Muscle layer of duodenum (tissue), 2 donors: ENCODE results near the gene CXADR.
A peak's percentile ranks its signal among the peaks of the same experiment; 100 is the strongest.
"Not testable (repeated sequence)": the region's sequence is repeated elsewhere in the genome, so short reads cannot be mapped to it uniquely, and the experiment has no call there.

Experiments used
- H3K27ac ChIP-seq: one replicate; pipeline ENCODE4 v1.7.0; 2013; ENCODE audit warnings: mild to moderate bottlenecking, low read length
- H3K27me3 ChIP-seq: one replicate; pipeline ENCODE4 v1.7.0; 2013; ENCODE audit warnings: low read depth, mild to moderate bottlenecking, control low read depth, low read length
- H3K36me3 ChIP-seq, 2 donors: one replicate each; pipeline ENCODE4 v1.7.0; 2013; ENCODE audit warnings: low read length in 2 of 2, control low read depth in 1 of 2, mild to moderate bottlenecking in 1 of 2; ENCODE audit not compliant: insufficient read depth in 2 of 2, control insufficient read depth in 1 of 2
- H3K4me1 ChIP-seq, 2 donors: one replicate each; pipeline ENCODE4 v1.7.0; 2013; ENCODE audit warnings: low read length in 2 of 2, mild to moderate bottlenecking in 2 of 2, control low read depth in 1 of 2, moderate library complexity in 1 of 2; ENCODE audit not compliant: insufficient read depth in 2 of 2, control insufficient read depth in 1 of 2
- H3K4me3 ChIP-seq, 2 donors: one replicate each; pipeline ENCODE4 v1.7.0; 2013; ENCODE audit warnings: low read length in 2 of 2, low read depth in 1 of 2, mild to moderate bottlenecking in 1 of 2
- H3K9me3 ChIP-seq, 2 donors: one replicate each; pipeline ENCODE4 v1.7.0; 2013; ENCODE audit warnings: low read length in 2 of 2, control low read depth in 1 of 2, mild to moderate bottlenecking in 1 of 2; ENCODE audit not compliant: control insufficient read depth in 1 of 2
- donor health status: healthy.

The CXADR gene

DNA sequence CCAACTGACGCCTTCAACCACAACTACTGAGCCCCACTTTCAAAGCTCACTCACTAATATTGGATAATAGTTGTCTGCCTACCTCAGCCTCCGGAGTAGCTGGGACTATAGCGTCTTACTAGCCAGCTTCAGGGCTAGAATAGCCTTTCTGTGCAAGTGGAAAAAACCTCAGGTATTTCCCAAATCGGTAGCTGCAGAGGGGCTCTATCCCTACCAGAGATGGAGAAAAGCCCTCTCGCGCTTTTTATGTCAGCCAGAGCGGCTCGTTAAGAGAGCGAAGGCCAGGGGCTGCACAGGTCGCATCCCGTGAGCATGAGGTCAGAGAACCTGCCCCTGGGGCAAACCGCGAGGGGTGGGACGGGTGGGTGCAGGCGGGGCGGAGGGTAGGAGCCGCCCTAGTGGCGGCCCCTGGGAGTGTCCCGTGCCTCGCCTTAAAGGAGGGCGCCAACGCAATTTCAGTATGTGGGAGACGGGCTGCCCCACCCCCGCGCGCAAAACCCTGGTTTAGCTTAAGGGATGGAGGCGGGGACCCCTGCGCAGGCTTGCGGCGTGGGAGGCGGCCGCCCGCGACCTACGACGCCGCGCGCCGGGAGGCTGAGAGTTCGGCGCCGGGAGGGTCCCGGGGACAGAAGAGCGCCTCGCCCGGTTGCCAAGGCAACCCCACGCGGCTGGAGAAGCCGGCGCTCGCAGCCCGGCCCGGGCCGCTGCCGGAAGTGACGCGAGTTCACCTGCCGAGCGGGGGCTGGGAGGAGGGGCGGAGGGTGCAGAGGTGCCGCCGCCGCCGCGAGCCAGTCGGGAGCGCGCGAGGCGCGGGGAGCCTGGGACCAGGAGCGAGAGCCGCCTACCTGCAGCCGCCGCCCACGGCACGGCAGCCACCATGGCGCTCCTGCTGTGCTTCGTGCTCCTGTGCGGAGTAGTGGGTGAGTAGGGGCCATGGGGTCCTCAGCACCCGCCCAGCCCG is at the start of gene CXADR:
TSS of gene CXADR (plus strand) at position 791 of the 961 bp plus-strand sequence. CDS start at position 878, 87 bp downstream.
- no peaks in the 10 kb centered on the region for H3K9me3 ChIP-seq
- H3K4me3 ChIP-seq: peak within 1 kb of the TSS; percentile 72 to 90
- H3K36me3 ChIP-seq: no peaks in the 10 kb centered on the region
- peak within 1 kb of the TSS; percentile 86 for H3K27ac ChIP-seq
- H3K27me3 ChIP-seq: no peaks in the 10 kb centered on the region
- peaks cover 3 to 9% of the 10 kb centered on the region in 2 donors for H3K4me1 ChIP-seq

DNA sequence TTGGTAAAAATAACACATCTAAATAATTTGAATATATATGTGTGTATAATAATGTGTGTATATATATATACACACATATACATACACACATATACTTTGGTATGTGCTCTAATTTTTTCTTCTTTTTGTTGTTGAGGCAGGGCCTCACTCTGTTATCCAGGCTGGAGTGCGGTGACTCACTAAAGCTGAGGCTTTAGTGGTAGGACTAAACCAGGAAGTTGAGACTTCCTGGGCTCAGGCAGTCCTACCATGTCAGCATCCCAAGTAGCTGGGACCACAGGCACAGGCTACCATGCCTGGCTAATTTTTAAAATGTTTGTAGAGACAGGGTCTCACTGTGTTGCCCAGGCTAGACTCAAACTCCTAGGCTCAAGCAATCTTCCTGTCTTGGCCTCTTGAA is 46.7 kb upstream of the CXADR start:
- Histone ChIP-seq H3K36me3 (no peaks in the 10 kb centered on the region), H3K27me3 (no peaks in the 10 kb centered on the region), H3K4me1 (peaks cover 0 to 9% of the 10 kb centered on the region in 2 donors), H3K9me3 (no peaks in the 10 kb centered on the region), H3K27ac (no peak overlapping the region), H3K4me3 (no peak overlapping the region)

DNA sequence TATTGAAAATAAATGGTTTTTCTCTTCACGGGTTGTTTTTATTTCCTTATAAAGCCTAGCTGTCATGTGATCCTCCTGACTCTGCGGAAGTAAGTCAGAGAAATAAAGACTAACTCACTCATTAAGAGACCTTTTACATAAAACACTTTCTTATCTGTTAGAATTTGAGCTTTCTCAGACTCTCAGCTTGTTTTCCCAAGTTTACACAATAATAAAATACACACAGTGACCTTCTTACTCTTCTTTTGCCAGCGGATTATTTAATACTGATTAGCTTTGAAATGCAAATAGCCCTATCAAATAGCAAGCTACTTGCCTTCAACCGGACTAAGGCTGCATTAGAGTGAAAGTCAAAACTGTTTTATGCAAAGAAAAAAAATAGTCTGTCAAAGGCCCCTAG is 45.5 kb upstream of the CXADR start:
- H3K4me3 ChIP-seq: no peak overlapping the region
- no peaks in the 10 kb centered on the region for H3K4me1 ChIP-seq
- no peaks in the 10 kb centered on the region for H3K9me3 ChIP-seq
- peak overlapping the region; percentile 17 for H3K27ac ChIP-seq
- H3K36me3 ChIP-seq: no peaks in the 10 kb centered on the region
- no peaks in the 10 kb centered on the region for H3K27me3 ChIP-seq

DNA sequence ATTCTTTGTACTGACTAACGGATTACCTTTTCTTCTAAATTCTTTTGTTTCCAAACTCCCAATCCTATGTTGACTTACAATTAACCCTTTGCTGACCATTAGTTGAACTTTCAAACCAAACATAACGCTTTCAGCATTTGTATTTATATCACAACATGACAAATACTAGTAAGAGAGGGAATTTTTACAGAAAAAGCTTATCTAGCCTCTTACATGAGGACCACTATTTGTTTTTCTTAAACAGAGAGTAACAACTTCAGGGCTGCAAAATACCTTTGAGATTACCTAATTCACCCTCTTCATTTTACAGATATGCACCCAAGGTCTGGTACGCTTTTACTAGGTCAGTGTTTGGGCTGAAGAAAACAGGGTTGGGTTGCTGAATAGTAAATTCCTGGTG is 45.0 kb upstream of the CXADR start:
- H3K36me3 ChIP-seq: no peaks in the 10 kb centered on the region
- H3K4me1 ChIP-seq: no peaks in the 10 kb centered on the region
- no peaks in the 10 kb centered on the region for H3K27me3 ChIP-seq
- H3K9me3 ChIP-seq: no peaks in the 10 kb centered on the region
- peak overlapping the region; percentile 17 for H3K27ac ChIP-seq
- no peak overlapping the region for H3K4me3 ChIP-seq

DNA sequence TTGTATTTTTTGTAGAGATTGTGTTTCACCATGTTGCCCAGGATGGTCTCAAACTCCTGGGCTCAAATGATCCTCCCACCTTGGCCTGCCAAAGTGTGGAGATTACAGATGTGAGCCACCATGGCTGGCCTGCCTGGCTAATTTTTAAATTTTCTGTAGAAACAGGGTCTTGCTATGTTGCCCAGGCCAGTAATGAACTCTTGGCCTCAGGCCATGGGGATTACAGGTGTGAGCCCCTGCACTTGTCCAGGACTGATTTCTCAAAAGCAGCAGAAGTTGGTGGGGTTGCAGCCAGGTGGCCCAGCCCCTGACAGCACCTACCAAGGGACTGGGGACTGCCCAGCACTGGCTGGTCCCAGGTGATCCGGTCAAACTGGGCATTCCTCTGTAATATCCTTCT is 44.1 kb upstream of the CXADR start:
- no peak overlapping the region for H3K27ac ChIP-seq

DNA sequence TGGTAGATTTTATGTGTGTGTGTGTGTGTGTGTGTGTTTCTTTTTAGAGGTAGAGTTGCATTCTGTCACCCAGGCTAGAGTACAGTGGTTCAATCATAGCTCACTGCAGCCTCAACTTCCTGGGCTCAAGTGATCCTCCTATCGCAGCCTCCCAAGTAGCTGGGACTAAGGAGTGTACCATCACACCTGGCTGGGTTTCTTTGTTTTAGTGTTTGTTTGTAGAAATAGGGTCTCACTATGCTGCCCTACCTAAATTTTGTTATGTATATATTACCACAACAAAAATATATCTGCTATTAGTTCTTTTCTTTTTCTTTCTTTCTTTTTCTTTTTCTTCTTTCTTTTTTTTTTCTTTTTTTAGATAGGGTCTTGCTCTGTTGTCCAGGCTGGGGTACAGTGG is 43.1 kb upstream of the CXADR start:
- Histone ChIP-seq H3K9me3 (no peaks in the 10 kb centered on the region), H3K4me1 (no peaks in the 10 kb centered on the region), H3K27ac (no peak overlapping the region), H3K4me3 (no peak overlapping the region), H3K36me3 (no peaks in the 10 kb centered on the region), H3K27me3 (no peaks in the 10 kb centered on the region)

More for the DNA sequence above, 44.1 kb upstream of the CXADR start:
- no peaks in the 10 kb centered on the region for H3K9me3 ChIP-seq
- H3K4me3 ChIP-seq: no peak overlapping the region
- no peaks in the 10 kb centered on the region for H3K36me3 ChIP-seq
- no peaks in the 10 kb centered on the region for H3K4me1 ChIP-seq
- no peaks in the 10 kb centered on the region for H3K27me3 ChIP-seq

DNA sequence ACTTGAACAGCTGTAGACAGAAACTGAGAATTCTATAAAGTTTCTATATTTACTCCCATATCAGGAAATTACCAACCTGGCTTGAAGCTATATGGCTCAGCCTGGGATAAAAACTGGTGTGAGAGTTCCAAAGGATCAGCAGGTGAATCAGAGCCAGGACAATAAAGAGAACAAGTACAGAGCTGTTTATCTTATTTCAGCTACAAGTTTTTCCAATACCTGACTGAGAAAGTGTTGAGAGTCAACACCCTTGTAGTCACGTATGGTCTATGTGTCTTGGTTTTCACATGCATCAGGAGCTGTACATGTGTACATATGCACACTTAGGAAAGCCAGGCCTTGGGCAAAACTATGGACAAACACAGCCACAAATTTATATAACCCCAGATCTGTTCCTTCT is 40.7 kb upstream of the CXADR start:
- H3K27me3 ChIP-seq: no peaks in the 10 kb centered on the region
- no peaks in the 10 kb centered on the region for H3K9me3 ChIP-seq
- H3K4me1 ChIP-seq: no peaks in the 10 kb centered on the region
- H3K4me3 ChIP-seq: no peak overlapping the region
- H3K36me3 ChIP-seq: no peaks in the 10 kb centered on the region
- H3K27ac ChIP-seq: peak overlapping the region; percentile 36

DNA sequence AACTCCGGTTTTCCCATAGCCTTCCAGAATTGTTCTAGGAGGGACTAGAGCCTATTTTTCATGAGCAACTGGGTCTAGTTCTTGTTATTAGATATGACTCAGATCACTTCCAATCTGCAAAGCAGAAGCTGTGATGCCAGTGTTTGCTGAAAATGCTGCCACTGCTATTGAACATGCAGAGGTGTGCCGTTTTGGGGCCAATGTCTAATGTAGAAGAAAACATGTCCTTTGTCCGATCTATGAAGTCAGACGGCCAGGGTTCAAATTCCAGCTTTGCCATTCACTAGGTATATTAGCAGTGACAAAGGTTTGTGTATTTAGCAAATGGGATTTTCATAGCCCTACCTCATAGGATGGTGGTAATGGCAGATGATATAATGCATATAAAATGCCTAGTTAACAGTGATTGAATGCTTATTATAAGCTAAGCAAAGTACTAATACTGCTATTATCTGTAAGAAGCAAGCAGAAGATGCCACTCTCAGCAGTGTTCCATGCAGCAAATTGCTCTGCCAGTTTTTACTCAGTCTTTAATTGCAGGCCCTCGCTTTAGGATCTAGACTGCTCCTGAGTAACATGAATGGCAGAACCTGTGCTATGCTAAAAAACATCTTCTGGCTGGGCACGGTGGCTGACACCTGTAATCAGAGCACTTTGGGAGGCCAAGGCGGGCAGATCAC is 40.1 kb upstream of the CXADR start:
- Histone ChIP-seq H3K4me1 (no peaks in the 10 kb centered on the region), H3K9me3 (no peaks in the 10 kb centered on the region), H3K27ac (peak overlapping the region; percentile 36), H3K27me3 (no peaks in the 10 kb centered on the region), H3K36me3 (no peaks in the 10 kb centered on the region), H3K4me3 (no peak overlapping the region)

DNA sequence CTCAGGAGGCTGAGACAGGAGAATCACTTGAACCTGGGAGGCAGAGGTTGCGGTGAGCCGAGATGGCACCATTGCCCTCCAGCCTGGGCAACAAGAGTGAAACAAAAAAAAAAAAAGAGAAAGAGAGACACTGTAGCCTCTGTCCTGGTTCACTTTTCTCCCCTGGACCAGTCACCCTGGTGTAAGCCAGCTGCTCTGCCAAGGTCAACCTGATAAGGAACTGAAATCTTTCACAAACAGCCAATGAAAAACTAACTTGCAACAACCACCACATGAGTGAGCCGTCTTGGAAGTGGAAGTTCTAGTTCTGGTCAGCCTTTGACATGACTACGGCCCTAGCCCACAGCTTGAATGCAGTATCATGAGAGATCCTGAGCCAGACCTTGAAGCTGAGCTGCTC is 36.8 kb upstream of the CXADR start:
- H3K27ac ChIP-seq: no peak overlapping the region
- H3K4me1 ChIP-seq: no peaks in the 10 kb centered on the region
- no peaks in the 10 kb centered on the region for H3K36me3 ChIP-seq
- no peak overlapping the region for H3K4me3 ChIP-seq
- no peaks in the 10 kb centered on the region for H3K27me3 ChIP-seq
- no peaks in the 10 kb centered on the region for H3K9me3 ChIP-seq

DNA sequence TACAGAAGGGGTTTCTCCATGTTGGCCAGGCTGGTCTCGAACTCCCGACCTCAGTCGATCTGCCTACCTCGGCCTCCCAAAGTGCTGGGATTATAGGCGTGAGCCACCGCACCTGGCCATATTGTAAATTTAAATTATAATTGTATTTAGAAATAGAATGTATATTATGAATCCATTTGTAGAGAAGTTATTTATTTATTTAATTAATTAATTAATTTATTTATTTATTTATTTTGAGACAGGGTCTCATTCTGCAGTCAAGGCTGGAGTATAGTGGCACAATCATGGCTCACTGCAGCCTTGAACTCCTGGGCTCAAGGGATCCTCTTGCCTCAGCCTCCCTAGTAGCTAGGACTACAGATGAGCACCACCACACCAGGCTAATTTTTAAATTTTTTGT is 34.7 kb upstream of the CXADR start:
- H3K4me3 ChIP-seq, H3K27ac ChIP-seq, H3K27me3 ChIP-seq, H3K36me3 ChIP-seq, H3K9me3 ChIP-seq, H3K4me1 ChIP-seq: not testable (repeated sequence)

DNA sequence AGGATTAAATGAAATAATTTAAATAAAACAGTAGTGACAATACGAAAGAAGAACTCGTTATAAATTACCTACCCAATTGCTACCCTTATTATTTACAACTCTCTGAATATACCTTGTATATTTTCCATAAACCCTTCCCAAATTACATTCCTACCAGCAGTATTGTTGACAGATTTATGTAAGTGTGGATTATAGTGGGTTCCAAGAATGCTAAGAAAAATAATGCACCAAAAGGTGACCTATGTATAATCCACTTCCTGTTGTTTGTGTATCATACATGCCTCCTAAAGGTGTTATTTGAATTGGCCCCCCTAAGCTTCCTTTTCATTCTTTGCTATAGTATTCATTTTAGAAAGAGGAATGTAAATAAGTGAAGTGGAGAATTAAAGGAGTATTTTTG is 33.2 kb upstream of the CXADR start:
- H3K4me1 ChIP-seq: no peaks in the 10 kb centered on the region
- H3K4me3 ChIP-seq: no peak overlapping the region
- H3K9me3 ChIP-seq: no peaks in the 10 kb centered on the region
- no peak overlapping the region for H3K27ac ChIP-seq
- H3K27me3 ChIP-seq: no peaks in the 10 kb centered on the region
- no peaks in the 10 kb centered on the region for H3K36me3 ChIP-seq
